ENCODE measurements around the gene GALNT10. TPM values are rescaled to one million over a fixed set of nuclear protein-coding genes. Genes with fewer than 3 reads are reported as not detected.

Gene GALNT10
- polyA plus RNA-seq, 4 donors = 26.8 to 39.4 (median 29.1) TPM

DNA sequence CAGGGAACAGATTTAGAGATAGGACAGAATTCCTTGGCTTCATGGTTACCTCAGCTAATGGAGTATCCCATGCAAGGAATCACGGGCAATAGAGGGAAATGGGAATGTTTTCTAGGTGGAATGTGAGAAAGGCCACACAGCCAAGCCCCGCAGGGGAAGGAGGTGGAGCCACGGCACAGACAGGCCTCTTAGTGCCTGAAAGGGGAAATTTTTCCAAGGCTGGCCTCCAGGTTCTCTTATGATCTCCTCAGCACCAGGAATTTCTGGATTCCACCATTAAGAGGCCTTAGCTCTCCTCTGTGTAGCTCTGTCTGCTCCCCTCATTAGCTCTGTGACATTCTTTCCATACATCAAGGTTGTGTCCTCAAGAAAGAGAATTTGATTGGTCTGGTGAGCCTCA lies 124.7 kb downstream of the GALNT10 start:
- no peak for DNase-seq (ENCODE audit: low read depth in 4 of 4, low spot score in 3 of 4)

DNA sequence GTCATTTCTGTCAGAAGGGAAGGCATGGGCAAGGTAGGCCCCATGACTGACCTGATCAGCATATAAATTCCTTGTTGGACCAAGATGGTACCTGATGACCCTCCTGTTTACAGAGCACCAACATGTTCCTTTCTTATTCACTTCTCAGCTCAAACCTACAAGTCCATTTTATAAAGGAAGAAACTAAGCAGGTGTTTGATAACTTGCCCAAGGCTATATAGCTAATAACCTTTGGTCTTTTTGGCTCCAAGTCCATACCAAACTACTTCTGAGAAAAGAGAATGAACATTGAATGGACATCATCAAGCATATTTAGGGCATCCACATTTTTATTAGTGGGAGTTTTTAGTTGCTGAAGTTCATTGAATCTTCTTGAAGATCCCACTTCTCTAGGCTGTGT lies 125.2 kb downstream of the GALNT10 start:
- DNase-seq (ENCODE audit: low read depth in 4 of 4, low spot score in 3 of 4) = no peak

DNA sequence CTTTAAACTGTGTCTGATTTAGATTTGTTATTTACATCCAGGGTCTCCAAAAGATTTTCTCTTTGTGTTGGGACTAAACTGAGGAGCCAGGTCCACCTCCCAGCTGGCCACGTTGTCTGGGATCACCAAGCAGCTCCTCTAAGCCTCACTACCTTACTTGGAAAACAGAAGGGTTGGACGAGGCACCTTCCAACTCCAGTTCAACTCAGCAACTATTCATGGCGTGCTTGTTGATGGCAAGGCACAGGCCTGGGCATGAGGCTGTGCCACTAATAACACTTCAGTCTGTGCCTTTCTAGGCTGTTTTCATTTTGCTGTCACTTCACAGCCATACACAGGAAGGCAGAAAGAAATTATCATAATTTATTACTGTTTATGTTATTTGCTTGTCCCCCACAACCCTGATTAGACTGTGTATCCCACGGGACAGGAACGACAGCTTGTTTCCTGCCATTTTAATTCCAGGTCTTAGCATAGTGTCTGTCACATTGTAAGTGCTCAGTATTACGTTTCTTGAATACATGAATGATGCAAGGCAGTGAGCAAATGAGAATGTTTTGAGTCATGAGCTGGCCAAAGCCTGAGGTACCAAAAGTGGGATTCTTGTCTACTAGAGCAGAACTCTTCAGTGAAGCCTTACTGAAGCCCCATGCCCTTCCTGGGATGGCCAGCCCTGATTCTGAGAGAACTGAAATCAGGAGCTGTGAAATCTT lies 125.8 kb downstream of the GALNT10 start:
- DNase-seq (ENCODE audit: low read depth in 4 of 4, low spot score in 3 of 4) = no peak

DNA sequence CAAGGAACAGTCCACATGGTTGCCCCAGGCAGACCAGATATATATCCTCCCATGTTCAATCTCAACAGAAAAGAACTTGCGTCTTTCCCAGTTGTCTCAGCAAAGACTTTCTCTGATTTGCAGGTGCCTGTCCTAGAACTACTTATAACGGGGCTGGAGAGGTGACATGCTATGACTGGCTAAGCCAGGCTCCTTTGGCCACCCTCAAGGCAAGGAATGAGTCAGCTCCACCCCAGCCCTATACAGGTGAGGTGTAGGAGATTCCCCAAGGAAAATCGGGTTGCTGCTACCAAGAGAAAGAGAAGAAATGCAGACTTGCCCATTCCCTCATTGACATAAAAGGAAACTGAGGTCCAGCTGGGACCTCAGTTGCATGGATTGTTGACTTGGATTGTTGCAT lies 127.4 kb downstream of the GALNT10 start:
- DNase-seq (ENCODE audit: low read depth in 4 of 4, low spot score in 3 of 4) = no peak

DNA sequence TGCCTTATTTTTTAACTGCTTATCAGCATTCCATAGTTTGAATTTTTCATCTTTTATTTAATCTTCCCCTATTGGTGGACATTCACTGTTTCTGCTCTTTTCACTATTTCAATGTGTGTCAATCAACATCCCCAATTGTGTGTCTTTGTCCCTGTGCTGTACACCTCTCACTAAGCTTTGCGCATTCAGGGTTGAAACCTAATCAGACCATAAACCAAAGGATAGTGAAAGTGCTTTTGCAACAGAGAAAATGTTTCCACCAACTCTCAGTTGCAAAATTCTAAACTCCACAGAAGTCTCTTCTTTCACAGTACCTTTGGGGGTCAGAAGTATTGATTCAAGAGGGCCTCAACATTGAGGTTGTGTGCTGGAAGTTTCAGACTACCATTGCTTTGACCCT lies 128.2 kb downstream of the GALNT10 start:
- DNase-seq (ENCODE audit: low read depth in 4 of 4, low spot score in 3 of 4) = no peak

DNA sequence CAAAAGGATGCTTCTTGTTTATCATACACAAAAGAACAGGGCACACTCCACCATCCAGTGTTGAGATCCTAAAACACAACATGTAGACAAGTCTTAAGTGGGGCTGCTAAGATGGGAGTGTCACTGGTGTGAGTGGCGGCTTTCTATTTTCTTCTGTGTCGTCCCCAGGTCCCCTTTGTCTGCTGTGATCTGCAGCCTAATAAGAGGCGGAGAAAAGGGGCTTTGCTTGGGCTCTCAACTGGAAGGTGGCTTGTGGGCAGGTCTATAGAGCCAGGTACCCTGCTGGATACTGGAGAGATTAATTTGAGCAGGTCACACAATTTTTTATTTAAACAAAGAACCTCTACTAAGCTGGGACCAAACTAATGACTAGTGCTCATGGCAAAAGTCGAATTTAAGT lies 129.2 kb downstream of the GALNT10 start:
- no peak for DNase-seq (ENCODE audit: low read depth in 4 of 4, low spot score in 3 of 4)

DNA sequence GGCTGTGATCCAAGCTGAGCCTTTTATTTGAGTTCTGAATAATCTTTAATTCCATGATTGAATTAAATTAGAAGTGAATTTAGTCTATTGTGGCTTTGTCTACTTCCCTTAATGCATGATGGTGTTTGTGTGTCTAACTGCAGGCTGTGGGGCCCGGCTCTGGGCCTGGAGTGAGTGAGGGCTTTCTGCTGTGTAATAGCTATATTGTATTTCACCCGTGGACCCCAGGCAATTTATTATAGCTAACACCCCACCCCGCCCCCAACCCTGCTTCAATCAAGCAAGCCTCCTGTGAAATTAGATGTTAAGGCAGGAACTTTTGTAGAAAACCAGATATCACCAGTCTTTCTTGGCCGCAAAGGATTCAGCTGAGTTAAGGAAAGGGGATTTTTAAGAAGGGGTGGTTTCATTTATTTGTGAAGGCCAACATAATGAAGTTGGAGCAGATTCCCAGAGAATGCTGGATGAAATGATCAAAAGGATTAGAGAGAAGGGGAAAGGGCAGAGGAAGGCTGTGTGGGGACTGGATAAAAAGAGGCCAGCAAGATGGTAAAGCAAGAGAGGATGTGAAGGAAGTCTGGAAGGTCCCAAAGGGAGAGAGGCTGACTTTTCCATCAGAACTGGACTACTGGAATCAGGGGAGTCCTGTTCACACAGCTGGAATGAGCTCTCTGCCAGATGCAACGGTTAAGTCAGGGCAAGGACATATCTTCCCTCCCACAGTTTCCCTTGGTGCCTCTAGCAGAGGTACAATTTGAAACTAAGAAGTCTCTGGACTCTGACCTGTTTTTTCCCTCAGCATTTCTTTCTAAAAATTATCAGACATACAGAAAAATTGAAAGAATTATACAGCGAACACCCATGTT lies 129.9 kb downstream of the GALNT10 start:
- no peak for DNase-seq (ENCODE audit: low read depth in 4 of 4, low spot score in 3 of 4)

DNA sequence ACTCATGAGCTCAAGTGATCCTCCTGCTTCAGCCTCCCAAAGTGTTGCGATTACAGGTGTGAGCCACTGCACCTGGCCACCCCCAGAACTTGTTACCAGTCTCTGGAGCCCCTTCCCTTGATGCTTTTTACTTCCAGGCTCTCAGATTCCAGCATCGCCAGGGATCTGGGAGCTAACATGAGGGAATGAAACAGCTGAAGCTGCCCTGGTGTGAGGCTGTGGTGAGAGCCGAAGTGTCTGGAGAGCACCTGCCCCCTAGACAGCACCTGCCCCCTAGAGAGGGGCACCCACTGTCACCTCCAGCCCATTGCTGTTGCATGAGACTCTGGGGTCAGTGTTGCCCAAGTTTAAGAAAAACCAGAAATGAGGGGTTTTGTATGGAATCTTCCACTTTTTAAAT lies 131.0 kb downstream of the GALNT10 start:
- DNase-seq (ENCODE audit: low read depth in 4 of 4, low spot score in 3 of 4) = no peak

DNA sequence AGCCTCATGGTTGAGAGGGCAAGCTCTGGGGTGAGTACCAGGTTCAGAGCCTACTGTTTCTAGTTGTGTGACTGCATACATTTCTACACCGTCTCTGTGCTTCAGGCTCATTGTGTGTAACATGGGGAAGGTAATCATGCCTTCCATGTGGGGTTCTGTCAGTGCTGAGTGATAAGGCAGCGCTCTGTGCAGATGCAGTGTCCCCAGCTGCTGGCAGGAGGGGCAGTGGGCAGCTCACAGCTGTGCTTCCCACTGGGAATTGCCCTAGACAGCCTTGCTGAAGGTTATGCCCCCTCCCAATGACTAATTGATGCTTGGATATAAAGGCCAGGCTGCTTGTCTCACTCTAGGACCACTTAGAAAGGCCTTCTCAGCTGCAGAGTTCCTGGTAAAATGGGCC lies 133.5 kb downstream of the GALNT10 start:
- DNase-seq (ENCODE audit: low read depth in 4 of 4, low spot score in 3 of 4) = no peak

DNA sequence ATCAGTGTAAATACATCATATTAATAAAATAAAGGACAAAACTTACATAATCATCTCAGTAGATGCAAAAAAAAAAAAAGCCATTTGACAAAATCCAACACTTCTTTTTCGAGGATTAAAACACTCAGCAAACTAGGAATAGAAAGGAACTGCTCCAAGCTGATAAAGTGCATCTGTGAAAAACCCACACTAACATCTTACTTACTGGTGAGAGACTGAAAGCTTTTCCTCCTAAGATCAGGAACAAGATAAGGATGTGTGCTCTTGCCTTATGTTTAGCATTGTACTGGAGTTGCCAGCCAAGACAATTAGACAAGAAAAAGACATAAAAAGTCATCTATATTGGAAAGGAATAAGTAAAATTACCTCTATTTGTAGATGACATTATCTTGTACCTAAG lies 135.0 kb downstream of the GALNT10 start:
- no peak for DNase-seq (ENCODE audit: low read depth in 4 of 4, low spot score in 3 of 4)

DNA sequence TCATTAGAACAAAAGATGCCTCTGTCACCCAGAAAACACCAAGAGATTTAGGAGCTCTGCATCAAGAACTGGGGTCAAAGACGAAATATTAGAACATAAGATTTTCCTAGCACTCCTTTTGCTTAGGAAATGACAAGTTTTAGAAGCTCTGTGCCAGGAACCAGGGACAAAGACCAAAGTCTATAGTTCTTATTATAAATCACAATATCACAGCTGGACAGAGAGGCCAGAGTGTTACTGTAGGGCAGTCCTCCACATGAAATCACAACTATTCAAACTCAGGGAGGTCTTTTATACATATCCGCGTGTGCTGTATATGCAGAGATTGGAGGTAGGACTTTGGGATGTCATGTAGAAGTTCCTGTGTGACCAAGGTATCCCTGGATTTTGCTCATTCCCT lies 138.5 kb downstream of the GALNT10 start:
- DNase-seq (ENCODE audit: low read depth in 4 of 4, low spot score in 3 of 4) = no peak

DNA sequence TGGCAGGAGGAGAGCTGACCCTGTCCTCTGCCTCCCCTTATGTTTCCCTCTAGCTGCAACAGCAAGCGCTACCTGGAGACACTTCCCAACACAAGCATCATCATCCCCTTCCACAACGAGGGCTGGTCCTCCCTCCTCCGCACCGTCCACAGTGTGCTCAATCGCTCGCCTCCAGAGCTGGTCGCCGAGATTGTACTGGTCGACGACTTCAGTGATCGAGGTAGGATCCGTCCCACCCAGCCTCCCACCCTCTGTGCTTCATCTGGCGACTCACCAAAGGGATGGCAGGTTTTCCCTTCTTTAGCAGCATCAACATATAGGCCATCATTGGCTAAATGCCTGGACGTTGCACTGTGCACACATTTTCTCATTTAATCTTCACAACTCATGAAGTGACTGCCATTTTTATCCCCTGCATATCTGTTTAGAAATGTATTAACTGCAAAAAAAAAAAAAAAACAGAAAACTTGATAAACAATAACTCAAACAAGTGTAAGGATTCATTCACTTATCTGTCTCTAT lies 139.0 kb downstream of the GALNT10 start:
- DNase-seq (ENCODE audit: low read depth in 4 of 4, low spot score in 3 of 4) = no peak

DNA sequence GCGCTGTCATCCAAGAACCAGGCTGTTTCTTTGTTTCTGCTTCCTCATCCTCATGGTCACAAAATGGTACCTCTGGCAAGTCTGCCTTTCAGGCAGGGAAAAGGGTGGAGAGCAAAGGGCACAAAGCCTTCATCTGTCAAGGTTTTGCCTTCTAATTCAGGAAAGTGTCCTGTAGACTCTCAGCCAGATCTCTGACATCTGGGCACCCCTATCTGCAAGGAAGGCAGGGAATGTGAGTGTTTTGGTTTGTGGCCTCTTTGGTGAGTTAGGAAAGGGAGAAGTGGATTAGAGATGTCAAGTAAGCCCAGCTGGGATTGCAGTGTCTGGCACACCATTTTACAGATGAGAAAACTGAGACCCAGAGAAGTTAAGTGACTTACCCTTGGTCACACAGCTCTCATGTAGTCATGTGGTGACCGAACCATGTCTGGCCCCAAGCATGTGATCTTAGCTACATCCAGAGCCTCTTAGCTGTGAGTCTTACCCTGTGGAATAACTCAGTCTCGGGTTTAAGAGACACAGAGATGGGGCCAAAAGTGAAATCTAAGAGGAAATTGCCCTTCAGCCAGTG lies 139.6 kb downstream of the GALNT10 start:
- no peak for DNase-seq (ENCODE audit: low read depth in 4 of 4, low spot score in 3 of 4)

DNA sequence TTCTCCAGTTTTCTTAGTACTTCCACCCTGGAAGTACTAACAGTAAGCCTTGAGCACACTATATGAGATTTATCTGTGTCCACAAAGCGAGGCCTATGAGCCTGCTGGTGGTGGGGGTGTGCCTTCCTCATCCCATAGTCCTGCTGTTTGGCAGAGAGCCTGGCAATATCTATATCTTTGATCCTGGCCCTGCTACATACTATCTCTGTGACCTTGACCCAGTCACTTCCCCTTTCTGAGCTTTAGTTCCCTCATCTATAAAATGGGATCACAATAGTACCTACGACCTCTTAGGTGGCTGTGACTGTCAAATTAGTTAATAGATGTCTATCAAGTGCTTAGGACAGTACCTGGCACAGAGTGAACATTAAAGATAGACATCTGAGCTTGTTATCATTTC lies 140.7 kb downstream of the GALNT10 start:
- DNase-seq (ENCODE audit: low read depth in 4 of 4, low spot score in 3 of 4) = no peak

DNA sequence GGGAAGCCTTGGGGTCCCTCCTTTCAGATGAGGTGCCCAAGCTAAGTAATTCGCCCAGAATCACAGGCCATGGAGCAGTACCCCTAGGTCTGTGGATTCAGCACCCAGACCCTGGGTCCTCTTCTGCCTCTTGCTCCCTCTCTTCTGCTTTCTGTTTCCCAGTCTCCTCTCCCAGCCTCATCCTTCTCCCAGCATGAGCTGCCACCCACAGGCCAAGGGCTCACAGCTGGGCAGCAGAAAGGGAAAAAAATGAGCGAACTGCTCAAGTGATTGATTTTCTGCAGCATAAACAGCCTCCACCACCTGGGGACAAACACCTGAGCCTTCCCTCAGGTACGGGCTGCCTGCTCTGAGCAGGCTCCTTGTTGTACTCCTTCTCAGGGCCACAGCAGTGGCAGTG lies 141.4 kb downstream of the GALNT10 start:
- DNase-seq (ENCODE audit: low read depth in 4 of 4, low spot score in 3 of 4) = no peak

DNA sequence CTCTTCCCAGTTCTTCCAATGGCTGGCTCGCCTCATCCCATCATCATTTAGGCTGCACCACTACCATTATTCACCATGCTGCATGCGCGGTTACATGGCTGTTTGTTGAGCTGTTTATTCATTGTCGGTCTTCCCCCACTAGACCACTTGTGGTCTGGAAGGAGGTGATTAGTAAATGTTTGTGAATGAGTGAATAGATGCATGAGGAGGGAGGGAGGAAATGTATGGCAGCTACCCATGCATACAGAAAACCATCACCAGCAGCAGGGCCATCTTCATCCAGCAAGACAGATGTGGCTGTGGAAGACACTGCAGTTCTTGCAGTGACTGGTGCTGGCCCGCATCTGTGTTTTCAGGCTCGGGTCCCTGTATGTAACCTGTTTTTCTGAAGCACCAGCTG lies 141.9 kb downstream of the GALNT10 start:
- no peak for DNase-seq (ENCODE audit: low read depth in 4 of 4, low spot score in 3 of 4)

DNA sequence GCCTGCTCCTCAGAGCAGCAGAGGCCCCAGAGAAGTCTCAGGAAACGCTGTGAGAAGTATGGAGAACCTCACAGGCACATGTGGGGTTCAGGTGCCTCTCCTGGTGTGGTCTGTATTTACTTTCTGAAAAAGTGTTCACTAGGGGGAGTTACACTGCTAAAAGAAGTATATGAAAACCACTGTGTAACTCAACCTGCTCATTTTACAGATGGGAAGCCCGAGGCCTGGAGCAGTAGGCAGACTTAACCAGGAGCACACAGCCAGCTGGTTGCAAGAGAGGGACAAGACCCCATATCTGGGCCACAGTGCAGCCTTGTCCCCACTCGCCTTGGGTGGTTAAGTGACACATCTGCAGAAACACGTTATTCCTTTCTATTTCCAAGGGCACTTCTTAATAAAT lies 142.5 kb downstream of the GALNT10 start:
- DNase-seq (ENCODE audit: low read depth in 4 of 4, low spot score in 3 of 4) = no peak

DNA sequence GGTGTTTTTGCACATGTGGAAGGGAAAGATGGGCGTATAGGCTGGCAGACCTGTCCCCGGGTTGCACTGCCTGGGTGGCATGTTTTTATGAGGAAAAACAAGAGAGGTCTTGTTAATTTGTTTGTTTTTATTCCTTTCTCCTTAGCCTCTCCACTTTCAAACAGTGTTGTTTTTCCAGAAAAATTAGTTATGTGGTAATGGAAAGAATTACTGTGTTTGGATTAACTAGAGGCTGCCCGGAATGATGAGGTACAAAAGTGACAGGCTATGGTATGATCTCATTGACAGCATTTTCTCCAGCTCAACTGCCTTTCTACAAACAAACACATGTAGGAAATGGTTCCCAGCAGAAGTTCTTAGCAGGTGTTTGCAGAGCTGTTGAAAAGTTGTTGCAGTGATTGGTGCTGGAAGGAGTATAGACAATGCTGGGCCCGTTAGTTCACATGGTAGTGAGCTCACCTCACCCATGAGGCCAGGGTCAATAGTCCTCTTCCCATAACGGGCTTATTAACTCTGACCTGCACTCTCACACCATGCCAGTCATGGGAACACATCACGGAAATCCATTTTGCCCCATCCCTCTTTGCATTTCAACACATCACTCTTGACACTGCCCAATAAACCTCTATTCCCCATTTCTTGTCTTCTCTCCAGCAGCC lies 144.0 kb downstream of the GALNT10 start:
- no peak for DNase-seq (ENCODE audit: low read depth in 4 of 4, low spot score in 3 of 4)

DNA sequence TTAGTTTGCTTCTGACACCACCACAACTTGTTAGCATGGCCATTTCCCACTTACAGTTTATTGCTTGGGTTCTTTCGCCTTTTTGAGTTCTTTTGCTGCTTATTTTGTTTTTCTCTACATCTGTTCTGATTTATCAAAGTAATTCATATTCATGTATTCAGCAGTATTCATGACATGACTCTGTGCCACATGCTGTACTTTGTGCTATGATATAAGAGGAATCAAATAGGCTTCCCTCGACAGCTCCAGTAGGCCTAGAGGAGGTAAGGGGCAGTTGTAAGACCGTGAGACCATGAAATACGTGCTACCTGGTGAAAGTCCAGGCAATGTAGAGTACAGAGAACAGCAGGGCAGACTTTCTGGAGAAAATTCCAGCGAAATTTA lies 144.5 kb downstream of the GALNT10 start:
- no peak for DNase-seq (ENCODE audit: low read depth in 4 of 4, low spot score in 3 of 4)

DNA sequence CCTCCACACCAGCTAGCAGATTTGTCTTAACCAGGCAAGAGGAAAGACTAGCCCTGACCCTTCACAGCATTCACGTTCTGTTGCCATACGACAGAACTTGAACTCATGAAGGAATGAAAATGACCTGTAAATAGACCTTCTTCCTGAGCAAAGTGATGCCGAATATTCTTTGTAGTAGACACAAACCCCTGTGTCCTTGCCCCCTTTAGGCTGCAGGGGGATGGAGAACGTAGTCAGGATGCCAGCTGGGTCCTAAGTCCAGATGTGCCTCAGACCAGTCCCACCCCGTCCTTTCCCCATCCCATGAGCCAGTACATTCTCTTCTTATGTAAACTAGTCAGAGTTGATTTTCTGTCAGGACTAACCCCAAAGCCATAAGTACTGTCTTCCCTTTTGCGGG lies 151.1 kb downstream of the GALNT10 start:
- DNase-seq (ENCODE audit: low read depth in 4 of 4, low spot score in 3 of 4) = no peak

DNA sequence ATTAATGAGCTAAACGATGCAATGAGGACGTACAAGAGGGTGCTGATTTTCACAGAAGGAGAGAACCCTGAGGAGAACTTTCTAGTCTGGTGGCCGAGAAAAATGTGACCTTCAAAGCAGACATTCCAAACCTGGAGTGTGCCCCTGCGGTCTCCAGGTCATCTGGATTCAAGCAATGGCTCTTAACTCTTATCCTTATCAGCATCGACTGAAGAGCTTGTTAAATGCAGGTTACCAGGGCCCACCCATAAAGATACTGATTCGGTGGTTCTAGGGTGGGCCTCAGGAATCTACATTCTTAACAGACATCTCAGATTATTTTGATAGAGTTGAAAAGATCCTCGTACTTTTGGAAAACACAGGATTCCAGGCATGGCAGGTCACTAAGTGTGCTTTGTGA lies 151.7 kb downstream of the GALNT10 start:
- DNase-seq (ENCODE audit: low read depth in 4 of 4, low spot score in 3 of 4) = no peak
